Keratinocyte (primary cell): ENCODE results near the gene KLF12.

ENCODE experiments used
- EZH2 ChIP-seq: IDR thresholded peaks from one replicate; pipeline ENCODE4 v1.6.1; 2012; ENCODE audit warnings: inconsistent platforms, mild to moderate bottlenecking, low read length, moderate library complexity
- TF ChIP-seq, protein P1 (sequence below), 3 experiments: IDR thresholded peaks in 1 of 3; conservative IDR thresholded peaks in 1 of 3; optimal IDR thresholded peaks in 1 of 3; 2 replicates in 2 of 3; 3 replicates in 1 of 3; pipeline versions ENCODE3 to v1.5.1; 2011; ENCODE audit warnings: low read length in 3 of 3, mild to moderate bottlenecking in 3 of 3, moderate library complexity in 2 of 3, control low read depth in 1 of 3, inconsistent platforms in 1 of 3; ENCODE audit not compliant: insufficient read depth in 2 of 3; ENCODE audit errors: extremely low read depth in 1 of 3

DNA sequence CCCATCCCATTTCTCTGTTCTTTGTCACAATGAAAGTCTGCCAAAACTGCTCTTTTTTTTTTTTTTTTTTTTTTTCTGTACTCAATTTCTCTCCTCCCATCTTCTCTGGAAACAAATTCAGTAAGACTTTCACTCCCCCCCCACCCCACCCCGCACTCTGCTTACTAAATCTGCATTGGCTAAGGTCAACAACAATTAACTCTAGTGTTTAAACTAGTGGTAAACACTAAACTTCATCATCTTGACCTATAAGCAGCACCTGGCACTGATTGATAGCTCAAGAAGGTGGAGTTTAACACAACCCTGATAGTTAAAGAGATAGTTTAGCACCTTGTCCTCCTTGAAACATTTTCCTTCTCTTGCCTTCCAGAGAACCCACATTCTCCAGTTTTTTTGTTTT, 14.1 kb upstream of the KLF12 start:
- TF ChIP-seq, protein P1, sequence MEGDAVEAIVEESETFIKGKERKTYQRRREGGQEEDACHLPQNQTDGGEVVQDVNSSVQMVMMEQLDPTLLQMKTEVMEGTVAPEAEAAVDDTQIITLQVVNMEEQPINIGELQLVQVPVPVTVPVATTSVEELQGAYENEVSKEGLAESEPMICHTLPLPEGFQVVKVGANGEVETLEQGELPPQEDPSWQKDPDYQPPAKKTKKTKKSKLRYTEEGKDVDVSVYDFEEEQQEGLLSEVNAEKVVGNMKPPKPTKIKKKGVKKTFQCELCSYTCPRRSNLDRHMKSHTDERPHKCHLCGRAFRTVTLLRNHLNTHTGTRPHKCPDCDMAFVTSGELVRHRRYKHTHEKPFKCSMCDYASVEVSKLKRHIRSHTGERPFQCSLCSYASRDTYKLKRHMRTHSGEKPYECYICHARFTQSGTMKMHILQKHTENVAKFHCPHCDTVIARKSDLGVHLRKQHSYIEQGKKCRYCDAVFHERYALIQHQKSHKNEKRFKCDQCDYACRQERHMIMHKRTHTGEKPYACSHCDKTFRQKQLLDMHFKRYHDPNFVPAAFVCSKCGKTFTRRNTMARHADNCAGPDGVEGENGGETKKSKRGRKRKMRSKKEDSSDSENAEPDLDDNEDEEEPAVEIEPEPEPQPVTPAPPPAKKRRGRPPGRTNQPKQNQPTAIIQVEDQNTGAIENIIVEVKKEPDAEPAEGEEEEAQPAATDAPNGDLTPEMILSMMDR (optimal IDR thresholded peaks at IDR 0.05 in 1 of 3, IDR thresholded peaks at IDR 0.05 in 1 of 3, conservative IDR thresholded peaks at IDR 0.05 in 1 of 3; ENCODE audit: extremely low read depth in 1 of 3, insufficient read depth in 2 of 3, low read length in 3 of 3): no peak
- TF ChIP-seq EZH2: no peak
